OCI-LY1 (cell line): Measurements from ENCODE around the gene LRP2BP.

Source experiments
- H2AFZ ChIP-seq: fragments of 200-600 bp; sonication (generic), shearing (Covaris generic); 2 replicates; pipeline ENCODE4 v1.6.0; 2014; ENCODE audit warnings: antibody characterized with exemption, mild to moderate bottlenecking, low read length
- H3F3A ChIP-seq: fragments of 200-600 bp; sonication (generic), shearing (Covaris generic); 2 replicates; pipeline ENCODE4 v1.6.0; 2014; ENCODE audit warnings: mild to moderate bottlenecking, antibody characterized with exemption, low read length, moderate library complexity; ENCODE audit not compliant: insufficient read depth
- H3K27ac ChIP-seq: fragments of 200-600 bp; sonication (generic); 2 replicates; pipeline ENCODE4 v1.5.1; 2014; ENCODE audit warnings: low read length, mixed run types, mild to moderate bottlenecking, low read depth; ENCODE audit not compliant: poor library complexity, severe bottlenecking
- H3K27me3 ChIP-seq: fragments of 200-600 bp; sonication (generic); 2 replicates; pipeline ENCODE4 v1.6.0; 2014; ENCODE audit warnings: antibody characterized with exemption, mild to moderate bottlenecking, low read length, moderate library complexity; ENCODE audit not compliant: insufficient read depth
- H3K36me3 ChIP-seq: fragments of 200-600 bp; sonication (generic); 2 replicates; pipeline ENCODE4 v1.6.1; 2014; ENCODE audit warnings: mild to moderate bottlenecking, antibody characterized with exemption, low read length, moderate library complexity, mixed read lengths; ENCODE audit not compliant: insufficient read depth
- H3K4me1 ChIP-seq: fragments of 200-600 bp; sonication (generic); 2 replicates; pipeline ENCODE4 v1.5.1; 2014; ENCODE audit warnings: mild to moderate bottlenecking, low read length, moderate library complexity; ENCODE audit not compliant: insufficient read depth, severe bottlenecking
- H3K4me2 ChIP-seq: fragments of 200-600 bp; sonication (generic), shearing (Covaris generic); 2 replicates; pipeline ENCODE4 v1.6.1; 2014; ENCODE audit warnings: low read length
- H3K4me3 ChIP-seq: fragments of 200-600 bp; sonication (generic); 2 replicates; pipeline ENCODE4 v1.5.1; 2014; ENCODE audit warnings: low read length, low read depth, mild to moderate bottlenecking, mixed read lengths; ENCODE audit not compliant: poor library complexity, severe bottlenecking
- H3K79me2 ChIP-seq: fragments of 200-600 bp; shearing (Covaris generic); 2 replicates; pipeline ENCODE4 v1.6.1; 2016; ENCODE audit warnings: mixed run types, low read length, mixed read lengths; ENCODE audit not compliant: insufficient read depth
- H3K9ac ChIP-seq: fragments of 200-600 bp; sonication (generic), shearing (Covaris generic); 2 replicates; pipeline ENCODE4 v1.6.1; 2014; ENCODE audit warnings: mild to moderate bottlenecking, low read length, mixed read lengths
- H3K9me2 ChIP-seq: fragments of 200-600 bp; sonication (generic), shearing (Covaris generic); 2 replicates; pipeline ENCODE4 v1.6.1; 2014; ENCODE audit warnings: low read depth, mild to moderate bottlenecking, low read length, mixed read lengths
- H3K9me3 ChIP-seq: fragments of 200-600 bp; shearing (Covaris generic); 2 replicates; pipeline ENCODE4 v1.6.1; 2014; ENCODE audit warnings: low read length, mixed read lengths
- H4K20me1 ChIP-seq: fragments of 200-600 bp; sonication (generic), shearing (Covaris generic); 2 replicates; pipeline ENCODE4 v1.6.0; 2016; ENCODE audit warnings: mild to moderate bottlenecking, low read length; ENCODE audit not compliant: insufficient read depth
- CTCF ChIP-seq: fragments of 200-600 bp; sonication (generic), shearing (Covaris generic); IDR thresholded peaks from 2 replicates; pipeline ENCODE4 v1.5.1; 2017; ENCODE audit warnings: mild to moderate bottlenecking, antibody characterized with exemption, low read length, moderate library complexity, mixed read lengths
- EZH2 ChIP-seq: fragments of 200-600 bp; sonication (generic), shearing (Covaris generic); IDR thresholded peaks from 2 replicates; pipeline ENCODE4 v1.8.0; 2017; ENCODE audit warnings: borderline replicate concordance, mixed run types, mild to moderate bottlenecking, antibody characterized with exemption, low read length, moderate library complexity, mixed read lengths

Gene LRP2BP

GRCh38 chr4:185395956-185396723 lies 416 bp upstream of the LRP2BP start:
- peak overlapping the region; percentile 93 for H3K4me2 ChIP-seq
- H4K20me1 ChIP-seq: no peaks in the 10 kb centered on the region
- peak overlapping the region; percentile 44 for H3K27ac ChIP-seq
- H3K36me3 ChIP-seq: peaks cover 28% of the 10 kb centered on the region; the same call in 1 of the 2 replicates
- H3K79me2 ChIP-seq: no peaks in the 10 kb centered on the region
- H3K27me3 ChIP-seq: no peaks in the 10 kb centered on the region
- peak overlapping the region; percentile 71 for H3K9ac ChIP-seq
- H2AFZ ChIP-seq: no peak overlapping the region
- no peaks in the 10 kb centered on the region for H3K9me2 ChIP-seq
- peak overlapping the region; percentile 66 for H3K4me3 ChIP-seq
- no peaks in the 10 kb centered on the region for H3K9me3 ChIP-seq
- 0 out of 2 replicates have a peak, but pooled peaks cover 2% of the 10 kb centered on the region for H3F3A ChIP-seq
- no peak for TF ChIP-seq CTCF
- TF ChIP-seq EZH2: no peak
- H3K4me1 ChIP-seq: peaks cover 57% of the 10 kb centered on the region

GRCh38 chr4:185394568-185395237 lies 1.0 kb downstream of the LRP2BP start:
- H3K4me1 ChIP-seq: peaks cover 51% of the 10 kb centered on the region
- peak overlapping the region; percentile 71 for H3K9ac ChIP-seq
- TF ChIP-seq EZH2 (no peak), CTCF (no peak)
- H3K4me3 ChIP-seq: peak overlapping the region; percentile 66
- H3K27ac ChIP-seq: peak overlapping the region; percentile 44
- no peaks in the 10 kb centered on the region for H3K9me2 ChIP-seq
- peaks cover 16% of the 10 kb centered on the region; the same call in 1 of the 2 replicates for H3K36me3 ChIP-seq
- 0 out of 2 replicates have a peak, but pooled peaks cover 2% of the 10 kb centered on the region for H3F3A ChIP-seq
- no peaks in the 10 kb centered on the region for H3K79me2 ChIP-seq
- no peaks in the 10 kb centered on the region for H3K27me3 ChIP-seq
- H3K9me3 ChIP-seq: no peaks in the 10 kb centered on the region
- peak overlapping the region; percentile 93 for H3K4me2 ChIP-seq
- H2AFZ ChIP-seq: no peak overlapping the region
- H4K20me1 ChIP-seq: no peaks in the 10 kb centered on the region

- no peaks in the 10 kb centered on the region for H3K79me2 ChIP-seq
- H3K4me1 ChIP-seq: peaks cover 26% of the 10 kb centered on the region
- no peak overlapping the region for H3K4me2 ChIP-seq
- no peak overlapping the region for H3K9ac ChIP-seq
- no peak overlapping the region for H2AFZ ChIP-seq
- H3K36me3 ChIP-seq: no peaks in the 10 kb centered on the region
- no peak overlapping the region for H3K27ac ChIP-seq
- H3K4me3 ChIP-seq: no peak overlapping the region
- H3F3A ChIP-seq: no peaks in the 10 kb centered on the region
- TF ChIP-seq CTCF (no peak), EZH2 (no peak)
- H4K20me1 ChIP-seq: no peaks in the 10 kb centered on the region
- H3K9me3 ChIP-seq: no peaks in the 10 kb centered on the region
- no peaks in the 10 kb centered on the region for H3K27me3 ChIP-seq
- no peaks in the 10 kb centered on the region for H3K9me2 ChIP-seq
Measured at GRCh38 chr4:185392156-185392555, 3.6 kb downstream of the LRP2BP start.
